ENCODE data around the gene IL22RA2.
"Not testable (repeated sequence)": the region's sequence is repeated elsewhere in the genome, so short reads cannot be mapped to it uniquely, and the experiment has no call there.

The IL22RA2 gene

GRCh38 chr6:137107047-137107766 lies 66.2 kb downstream of the IL22RA2 start:
- 91 to 92% methylated on average over 3 to 4 of the region's 6 CpGs for whole genome bisulfite sequencing, 2 experiments (ENCODE audit: insufficient coverage in 2 of 2)
- H3K27ac ChIP-seq (ENCODE audit: low read depth, low read length, severe bottlenecking); H3K4me3 ChIP-seq (ENCODE audit: extremely low read depth, insufficient read depth, low read length, poor library complexity, severe bottlenecking); H3K4me1 ChIP-seq (ENCODE audit: control insufficient read depth, insufficient read depth, low read length, poor library complexity, severe bottlenecking); H3K36me3 ChIP-seq (ENCODE audit: control insufficient read depth, insufficient read depth, low read length): not testable (repeated sequence)
- H3K9me3 ChIP-seq (ENCODE audit: control insufficient read depth, low read length): peaks cover 12% of the 10 kb centered on the region

- no peak overlapping the region for H3K27ac ChIP-seq (ENCODE audit: low read depth, low read length, severe bottlenecking)
- H3K4me3 ChIP-seq (ENCODE audit: extremely low read depth, insufficient read depth, low read length, poor library complexity, severe bottlenecking): no peak overlapping the region
- peaks cover 14% of the 10 kb centered on the region for H3K9me3 ChIP-seq (ENCODE audit: control insufficient read depth, low read length)
- no peaks in the 10 kb centered on the region for H3K36me3 ChIP-seq (ENCODE audit: control insufficient read depth, insufficient read depth, low read length)
- no peaks in the 10 kb centered on the region for H3K4me1 ChIP-seq (ENCODE audit: control insufficient read depth, insufficient read depth, low read length, poor library complexity, severe bottlenecking)
- WGBS, 2 experiments (ENCODE audit: insufficient coverage in 2 of 2): 70% methylated on average over 2 of the region's 3 CpGs; no CpG with 5 or more reads in 1 of the 2 experiments
Observed at GRCh38 chr6:137106183-137106582, 67.3 kb downstream of the IL22RA2 start.

- H3K36me3 ChIP-seq (ENCODE audit: control insufficient read depth, insufficient read depth, low read length): no peaks in the 10 kb centered on the region
- H3K27ac ChIP-seq (ENCODE audit: low read depth, low read length, severe bottlenecking): no peak overlapping the region
- H3K4me1 ChIP-seq (ENCODE audit: control insufficient read depth, insufficient read depth, low read length, poor library complexity, severe bottlenecking): no peaks in the 10 kb centered on the region
- peaks cover 14% of the 10 kb centered on the region for H3K9me3 ChIP-seq (ENCODE audit: control insufficient read depth, low read length)
- 94 to 95% methylated on average over 3 to 4 of the region's 4 CpGs for WGBS, 2 experiments (ENCODE audit: insufficient coverage in 2 of 2)
- no peak overlapping the region for H3K4me3 ChIP-seq (ENCODE audit: extremely low read depth, insufficient read depth, low read length, poor library complexity, severe bottlenecking)
Observed at GRCh38 chr6:137105375-137105774, 68.1 kb downstream of the IL22RA2 start.

GRCh38 chr6:137104926-137105325 lies 68.5 kb downstream of the IL22RA2 start:
- Histone ChIP-seq H3K27ac (ENCODE audit: low read depth, low read length, severe bottlenecking) (no peak overlapping the region), H3K9me3 (ENCODE audit: control insufficient read depth, low read length) (peaks cover 14% of the 10 kb centered on the region), H3K4me1 (ENCODE audit: control insufficient read depth, insufficient read depth, low read length, poor library complexity, severe bottlenecking) (no peaks in the 10 kb centered on the region), H3K4me3 (ENCODE audit: extremely low read depth, insufficient read depth, low read length, poor library complexity, severe bottlenecking) (no peak overlapping the region), H3K36me3 (ENCODE audit: control insufficient read depth, insufficient read depth, low read length) (no peaks in the 10 kb centered on the region)
- WGBS, 2 experiments (ENCODE audit: insufficient coverage in 2 of 2): 77 to 100% methylated on average over 3 of the region's 3 CpGs

- H3K27ac ChIP-seq (ENCODE audit: low read depth, low read length, severe bottlenecking): no peak overlapping the region
- H3K4me3 ChIP-seq (ENCODE audit: extremely low read depth, insufficient read depth, low read length, poor library complexity, severe bottlenecking): no peak overlapping the region
- no peaks in the 10 kb centered on the region for H3K4me1 ChIP-seq (ENCODE audit: control insufficient read depth, insufficient read depth, low read length, poor library complexity, severe bottlenecking)
- no peaks in the 10 kb centered on the region for H3K36me3 ChIP-seq (ENCODE audit: control insufficient read depth, insufficient read depth, low read length)
- H3K9me3 ChIP-seq (ENCODE audit: control insufficient read depth, low read length): peaks cover 7% of the 10 kb centered on the region
Observed at GRCh38 chr6:137102851-137103492, 70.5 kb downstream of the IL22RA2 start.

- no peak overlapping the region for H3K4me3 ChIP-seq (ENCODE audit: extremely low read depth, insufficient read depth, low read length, poor library complexity, severe bottlenecking)
- no peaks in the 10 kb centered on the region for H3K36me3 ChIP-seq (ENCODE audit: control insufficient read depth, insufficient read depth, low read length)
- H3K9me3 ChIP-seq (ENCODE audit: control insufficient read depth, low read length): peaks cover 5% of the 10 kb centered on the region
- H3K4me1 ChIP-seq (ENCODE audit: control insufficient read depth, insufficient read depth, low read length, poor library complexity, severe bottlenecking): no peaks in the 10 kb centered on the region
- WGBS, 2 experiments (ENCODE audit: insufficient coverage in 2 of 2): 83% methylated on average over 3 of the region's 3 CpGs; no CpG with 5 or more reads in 1 of the 2 experiments
- no peak overlapping the region for H3K27ac ChIP-seq (ENCODE audit: low read depth, low read length, severe bottlenecking)
Observed at GRCh38 chr6:137102050-137102848, 71.2 kb downstream of the IL22RA2 start.

GRCh38 chr6:137099689-137100403 lies 73.6 kb downstream of the IL22RA2 start:
- Histone ChIP-seq H3K36me3 (ENCODE audit: control insufficient read depth, insufficient read depth, low read length) (no peaks in the 10 kb centered on the region), H3K27ac (ENCODE audit: low read depth, low read length, severe bottlenecking) (no peak overlapping the region)
- WGBS, 2 experiments (ENCODE audit: insufficient coverage in 2 of 2): 92 to 94% methylated on average over 2 to 4 of the region's 8 CpGs

GRCh38 chr6:137097526-137097925 lies 75.9 kb downstream of the IL22RA2 start:
- Histone ChIP-seq H3K4me3 (ENCODE audit: extremely low read depth, insufficient read depth, low read length, poor library complexity, severe bottlenecking) (no peak overlapping the region), H3K27ac (ENCODE audit: low read depth, low read length, severe bottlenecking) (no peak overlapping the region), H3K9me3 (ENCODE audit: control insufficient read depth, low read length) (peaks cover 5% of the 10 kb centered on the region), H3K36me3 (ENCODE audit: control insufficient read depth, insufficient read depth, low read length) (no peaks in the 10 kb centered on the region), H3K4me1 (ENCODE audit: control insufficient read depth, insufficient read depth, low read length, poor library complexity, severe bottlenecking) (no peaks in the 10 kb centered on the region)
- no CpG with 5 or more reads among the region's 3 CpGs for WGBS, 2 experiments (ENCODE audit: insufficient coverage in 2 of 2)

More at GRCh38 chr6:137099689-137100403, 73.6 kb downstream of the IL22RA2 start:
- H3K9me3 ChIP-seq (ENCODE audit: control insufficient read depth, low read length): peaks cover 5% of the 10 kb centered on the region
- H3K4me3 ChIP-seq (ENCODE audit: extremely low read depth, insufficient read depth, low read length, poor library complexity, severe bottlenecking): no peak overlapping the region
- H3K4me1 ChIP-seq (ENCODE audit: control insufficient read depth, insufficient read depth, low read length, poor library complexity, severe bottlenecking): no peaks in the 10 kb centered on the region

GRCh38 chr6:137097057-137097456 lies 76.4 kb downstream of the IL22RA2 start:
- no peaks in the 10 kb centered on the region for H3K4me1 ChIP-seq (ENCODE audit: control insufficient read depth, insufficient read depth, low read length, poor library complexity, severe bottlenecking)
- no peak overlapping the region for H3K4me3 ChIP-seq (ENCODE audit: extremely low read depth, insufficient read depth, low read length, poor library complexity, severe bottlenecking)
- no peaks in the 10 kb centered on the region for H3K36me3 ChIP-seq (ENCODE audit: control insufficient read depth, insufficient read depth, low read length)
- peaks cover under 1% of the 10 kb centered on the region for H3K9me3 ChIP-seq (ENCODE audit: control insufficient read depth, low read length)
- H3K27ac ChIP-seq (ENCODE audit: low read depth, low read length, severe bottlenecking): no peak overlapping the region

GRCh38 chr6:137095651-137096238 lies 77.7 kb downstream of the IL22RA2 start:
- Histone ChIP-seq H3K36me3 (ENCODE audit: control insufficient read depth, insufficient read depth, low read length) (no peaks in the 10 kb centered on the region), H3K4me3 (ENCODE audit: extremely low read depth, insufficient read depth, low read length, poor library complexity, severe bottlenecking) (no peak overlapping the region), H3K9me3 (ENCODE audit: control insufficient read depth, low read length) (no peaks in the 10 kb centered on the region), H3K4me1 (ENCODE audit: control insufficient read depth, insufficient read depth, low read length, poor library complexity, severe bottlenecking) (no peaks in the 10 kb centered on the region), H3K27ac (ENCODE audit: low read depth, low read length, severe bottlenecking) (no peak overlapping the region)

All from mesodermal cell (in vitro differentiated cells).